Liver (tissue), 9 donors: ENCODE data around the gene CCDC30. TPM values are rescaled to one million over a fixed set of nuclear protein-coding genes. Genes with fewer than 3 reads are reported as not detected.

ENCODE experiments used
- DNase-seq: peaks from one replicate; pipeline ENCODE4 v3.0.0-alpha.2; 2017; ENCODE audit warnings: low spot score
- H3K27ac ChIP-seq, 2 donors: one replicate each; pipeline ENCODE4 v1.7.0; 2013; ENCODE audit warnings: inconsistent platforms in 2 of 2, low read length in 2 of 2, control low read depth in 1 of 2, low read depth in 1 of 2, mild to moderate bottlenecking in 1 of 2
- H3K27me3 ChIP-seq, 4 donors: one replicate each; pipeline versions ENCODE4 v1.6.1 to v1.7.0; 2013; ENCODE audit warnings: low read length in 3 of 4, inconsistent platforms in 1 of 4, mild to moderate bottlenecking in 1 of 4, moderate library complexity in 1 of 4; ENCODE audit not compliant: control insufficient read depth in 4 of 4, insufficient read depth in 4 of 4
- H3K36me3 ChIP-seq, 4 donors: one replicate each; pipeline versions ENCODE4 v1.6.1 to v1.7.0; 2013; ENCODE audit warnings: low read length in 3 of 4, mild to moderate bottlenecking in 3 of 4, low read depth in 1 of 4, moderate library complexity in 1 of 4; ENCODE audit not compliant: control insufficient read depth in 4 of 4, insufficient read depth in 3 of 4
- H3K4me1 ChIP-seq, 4 donors: one replicate each; pipeline versions ENCODE4 v1.6.1 to v1.7.0; 2013; ENCODE audit warnings: low read length in 3 of 4, mild to moderate bottlenecking in 3 of 4, moderate library complexity in 1 of 4; ENCODE audit not compliant: control insufficient read depth in 4 of 4, insufficient read depth in 4 of 4
- H3K4me3 ChIP-seq, 3 donors: one replicate each; pipeline versions ENCODE4 v1.6.1 to v1.7.0; 2013; ENCODE audit warnings: low read length in 3 of 3, control low read depth in 1 of 3, low read depth in 1 of 3, mild to moderate bottlenecking in 1 of 3
- H3K9ac ChIP-seq, 2 donors: one replicate each; pipeline ENCODE4 v1.7.0; 2013; ENCODE audit warnings: low read length in 2 of 2, mild to moderate bottlenecking in 2 of 2, moderate library complexity in 2 of 2, control low read depth in 1 of 2, low read depth in 1 of 2
- H3K9me3 ChIP-seq, 4 donors: one replicate each; pipeline versions ENCODE4 v1.6.1 to v1.7.0; 2013; ENCODE audit warnings: low read length in 3 of 4; ENCODE audit not compliant: control insufficient read depth in 4 of 4
- ATF3 ChIP-seq: IDR thresholded peaks from 2 replicates; pipeline ENCODE4 v1.6.1; 2016; ENCODE audit warnings: antibody characterized with exemption
- EGR1 ChIP-seq, 2 donors: IDR thresholded peaks; 2 replicates each; pipeline ENCODE4 v1.6.1; 2016 to 2018; ENCODE audit warnings: antibody characterized with exemption in 2 of 2, low read depth in 2 of 2
- FOXA1 ChIP-seq: IDR thresholded peaks from 2 replicates; pipeline ENCODE4 v1.6.1; 2016; ENCODE audit warnings: antibody characterized with exemption
- FOXA2 ChIP-seq: IDR thresholded peaks from 2 replicates; pipeline ENCODE4 v1.6.1; 2016; ENCODE audit warnings: antibody characterized with exemption
- GABPA ChIP-seq, 2 donors: IDR thresholded peaks in 1 of 2; conservative IDR thresholded peaks in 1 of 2; 2 replicates each; pipeline ENCODE4 v1.6.1; 2016; ENCODE audit warnings: antibody characterized with exemption in 2 of 2, mild to moderate bottlenecking in 1 of 2, moderate library complexity in 1 of 2
- HNF4A ChIP-seq, 2 donors: conservative IDR thresholded peaks; 2 replicates each; pipeline ENCODE4 v1.6.1; 2016; ENCODE audit warnings: antibody characterized with exemption in 2 of 2, mild to moderate bottlenecking in 2 of 2
- HNF4G ChIP-seq: IDR thresholded peaks from 2 replicates; pipeline ENCODE4 v1.6.1; 2016; ENCODE audit warnings: antibody characterized with exemption
- JUND ChIP-seq, 2 donors: IDR thresholded peaks; 2 replicates each; pipeline ENCODE4 v1.6.1; 2016; ENCODE audit warnings: antibody characterized with exemption in 2 of 2
- MAX ChIP-seq: IDR thresholded peaks from 2 replicates; pipeline ENCODE4 v1.6.1; 2016; ENCODE audit warnings: antibody characterized with exemption
- NR2F2 ChIP-seq: IDR thresholded peaks from 2 replicates; pipeline ENCODE4 v1.6.1; 2016; ENCODE audit warnings: antibody characterized with exemption
- RAD21 ChIP-seq, 2 donors: IDR thresholded peaks; 2 replicates each; pipeline ENCODE4 v1.6.1; 2016; ENCODE audit warnings: antibody characterized with exemption in 2 of 2, mild to moderate bottlenecking in 2 of 2
- RXRA ChIP-seq, 2 donors: IDR thresholded peaks; 2 replicates each; pipeline ENCODE4 v1.6.1; 2017 to 2018; ENCODE audit warnings: antibody characterized with exemption in 2 of 2, mild to moderate bottlenecking in 1 of 2
- SP1 ChIP-seq: IDR thresholded peaks from 2 replicates; pipeline ENCODE4 v1.6.1; 2018; ENCODE audit warnings: antibody characterized with exemption, mild to moderate bottlenecking
- TAF1 ChIP-seq: conservative IDR thresholded peaks from 2 replicates; pipeline ENCODE4 v1.6.1; 2016; ENCODE audit warnings: antibody characterized with exemption, mild to moderate bottlenecking
- YY1 ChIP-seq: IDR thresholded peaks from 2 replicates; pipeline ENCODE4 v1.6.1; 2016; ENCODE audit warnings: antibody characterized with exemption, mild to moderate bottlenecking
- WGBS: extraction: QIAGEN DNeasy Blood & Tissue Kit; methylation state at CpG from one replicate; pipeline ENCODE4 v1.1.7; 2013; 5-methylcytosine and 5-hydroxymethylcytosine counted together
- polyA plus RNA-seq, 2 donors: library from polyadenylated mRNA; stranded (reverse) in 1 of 2; unstranded in 1 of 2; fragments of 200-250 nt in 1 of 2; fragments of >200 nt in 1 of 2; fragmentation: Nextera tagmentation in 1 of 2; extraction: Ambion mirVana in 1 of 2; gene quantifications; one replicate each; pipeline versions ENCODE4 v1.2.1 to v1.2.3, GENCODE V29; 2013 to 2015
- total RNA-seq, 2 donors: library from RNA; depleted of rRNA; stranded (reverse); fragments of >200 nt; gene quantifications; one replicate each; pipeline ENCODE4 v1.2.3, GENCODE V29; 2014
- TF ChIP-seq, protein P1 (sequence below): IDR thresholded peaks from 2 replicates; pipeline ENCODE4 v1.6.1; 2016; ENCODE audit warnings: antibody characterized with exemption, mild to moderate bottlenecking
- TF ChIP-seq, protein P2 (sequence below): fragments of 150-350 bp; IDR thresholded peaks from 2 replicates; pipeline ENCODE4 v1.5.1; 2017; ENCODE audit warnings: improper control_type of control experiment, low read depth, low read length; ENCODE audit not compliant: missing input control
- TF ChIP-seq, protein P3 (sequence below): IDR thresholded peaks from 2 replicates; pipeline ENCODE4 v1.6.1; 2016; ENCODE audit warnings: antibody characterized with exemption
- donor health status: healthy.
- donor health status: healthy.
- donor health status: healthy.
- donor health status: healthy.
- donor health status: healthy.

Gene CCDC30
- total and polyA plus RNA-seq, 4 donors: 0.07 to 2.0 (median 1.3) TPM

- no peak overlapping the region for H3K9ac ChIP-seq
- no peaks in the 10 kb centered on the region for H3K4me1 ChIP-seq
- H3K4me3 ChIP-seq: no peak overlapping the region
- H3K36me3 ChIP-seq: no peaks in the 10 kb centered on the region
- peaks cover 0 to 2% (median 0%) of the 10 kb centered on the region in 4 donors for H3K9me3 ChIP-seq
- H3K27me3 ChIP-seq: no peaks in the 10 kb centered on the region
- TF ChIP-seq HNF4G (no peak), NR2F2 (no peak), YY1 (no peak), ATF3 (no peak), FOXA2 (no peak), JUND (IDR thresholded peaks at IDR 0.05) (no peak), RAD21 (IDR thresholded peaks at IDR 0.05) (no peak), SP1 (no peak), RXRA (IDR thresholded peaks at IDR 0.05) (no peak), GABPA (IDR thresholded peaks at IDR 0.05 in 1 of 2, conservative IDR thresholded peaks at IDR 0.05 in 1 of 2) (no peak), FOXA1 (no peak), MAX (no peak), EGR1 (IDR thresholded peaks at IDR 0.05; ENCODE audit: low read depth in 2 of 2) (no peak), TAF1 (no peak), HNF4A (conservative IDR thresholded peaks at IDR 0.05) (no peak)
- TF ChIP-seq, protein P1, sequence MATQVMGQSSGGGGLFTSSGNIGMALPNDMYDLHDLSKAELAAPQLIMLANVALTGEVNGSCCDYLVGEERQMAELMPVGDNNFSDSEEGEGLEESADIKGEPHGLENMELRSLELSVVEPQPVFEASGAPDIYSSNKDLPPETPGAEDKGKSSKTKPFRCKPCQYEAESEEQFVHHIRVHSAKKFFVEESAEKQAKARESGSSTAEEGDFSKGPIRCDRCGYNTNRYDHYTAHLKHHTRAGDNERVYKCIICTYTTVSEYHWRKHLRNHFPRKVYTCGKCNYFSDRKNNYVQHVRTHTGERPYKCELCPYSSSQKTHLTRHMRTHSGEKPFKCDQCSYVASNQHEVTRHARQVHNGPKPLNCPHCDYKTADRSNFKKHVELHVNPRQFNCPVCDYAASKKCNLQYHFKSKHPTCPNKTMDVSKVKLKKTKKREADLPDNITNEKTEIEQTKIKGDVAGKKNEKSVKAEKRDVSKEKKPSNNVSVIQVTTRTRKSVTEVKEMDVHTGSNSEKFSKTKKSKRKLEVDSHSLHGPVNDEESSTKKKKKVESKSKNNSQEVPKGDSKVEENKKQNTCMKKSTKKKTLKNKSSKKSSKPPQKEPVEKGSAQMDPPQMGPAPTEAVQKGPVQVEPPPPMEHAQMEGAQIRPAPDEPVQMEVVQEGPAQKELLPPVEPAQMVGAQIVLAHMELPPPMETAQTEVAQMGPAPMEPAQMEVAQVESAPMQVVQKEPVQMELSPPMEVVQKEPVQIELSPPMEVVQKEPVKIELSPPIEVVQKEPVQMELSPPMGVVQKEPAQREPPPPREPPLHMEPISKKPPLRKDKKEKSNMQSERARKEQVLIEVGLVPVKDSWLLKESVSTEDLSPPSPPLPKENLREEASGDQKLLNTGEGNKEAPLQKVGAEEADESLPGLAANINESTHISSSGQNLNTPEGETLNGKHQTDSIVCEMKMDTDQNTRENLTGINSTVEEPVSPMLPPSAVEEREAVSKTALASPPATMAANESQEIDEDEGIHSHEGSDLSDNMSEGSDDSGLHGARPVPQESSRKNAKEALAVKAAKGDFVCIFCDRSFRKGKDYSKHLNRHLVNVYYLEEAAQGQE: no peak
- TF ChIP-seq, protein P2, sequence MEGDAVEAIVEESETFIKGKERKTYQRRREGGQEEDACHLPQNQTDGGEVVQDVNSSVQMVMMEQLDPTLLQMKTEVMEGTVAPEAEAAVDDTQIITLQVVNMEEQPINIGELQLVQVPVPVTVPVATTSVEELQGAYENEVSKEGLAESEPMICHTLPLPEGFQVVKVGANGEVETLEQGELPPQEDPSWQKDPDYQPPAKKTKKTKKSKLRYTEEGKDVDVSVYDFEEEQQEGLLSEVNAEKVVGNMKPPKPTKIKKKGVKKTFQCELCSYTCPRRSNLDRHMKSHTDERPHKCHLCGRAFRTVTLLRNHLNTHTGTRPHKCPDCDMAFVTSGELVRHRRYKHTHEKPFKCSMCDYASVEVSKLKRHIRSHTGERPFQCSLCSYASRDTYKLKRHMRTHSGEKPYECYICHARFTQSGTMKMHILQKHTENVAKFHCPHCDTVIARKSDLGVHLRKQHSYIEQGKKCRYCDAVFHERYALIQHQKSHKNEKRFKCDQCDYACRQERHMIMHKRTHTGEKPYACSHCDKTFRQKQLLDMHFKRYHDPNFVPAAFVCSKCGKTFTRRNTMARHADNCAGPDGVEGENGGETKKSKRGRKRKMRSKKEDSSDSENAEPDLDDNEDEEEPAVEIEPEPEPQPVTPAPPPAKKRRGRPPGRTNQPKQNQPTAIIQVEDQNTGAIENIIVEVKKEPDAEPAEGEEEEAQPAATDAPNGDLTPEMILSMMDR: no peak
- TF ChIP-seq, protein P3, sequence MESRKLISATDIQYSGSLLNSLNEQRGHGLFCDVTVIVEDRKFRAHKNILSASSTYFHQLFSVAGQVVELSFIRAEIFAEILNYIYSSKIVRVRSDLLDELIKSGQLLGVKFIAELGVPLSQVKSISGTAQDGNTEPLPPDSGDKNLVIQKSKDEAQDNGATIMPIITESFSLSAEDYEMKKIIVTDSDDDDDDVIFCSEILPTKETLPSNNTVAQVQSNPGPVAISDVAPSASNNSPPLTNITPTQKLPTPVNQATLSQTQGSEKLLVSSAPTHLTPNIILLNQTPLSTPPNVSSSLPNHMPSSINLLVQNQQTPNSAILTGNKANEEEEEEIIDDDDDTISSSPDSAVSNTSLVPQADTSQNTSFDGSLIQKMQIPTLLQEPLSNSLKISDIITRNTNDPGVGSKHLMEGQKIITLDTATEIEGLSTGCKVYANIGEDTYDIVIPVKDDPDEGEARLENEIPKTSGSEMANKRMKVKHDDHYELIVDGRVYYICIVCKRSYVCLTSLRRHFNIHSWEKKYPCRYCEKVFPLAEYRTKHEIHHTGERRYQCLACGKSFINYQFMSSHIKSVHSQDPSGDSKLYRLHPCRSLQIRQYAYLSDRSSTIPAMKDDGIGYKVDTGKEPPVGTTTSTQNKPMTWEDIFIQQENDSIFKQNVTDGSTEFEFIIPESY: no peak
- DNase-seq: no peak
- WGBS: 93% methylated on average over 2 of the region's 2 CpGs
- H3K27ac ChIP-seq: no peak overlapping the region
These were observed 138.4 kb downstream of the CCDC30 start for GRCh38 chr1:42601472-42601871.

- Histone ChIP-seq H3K4me1 (no peaks in the 10 kb centered on the region), H3K4me3 (no peak overlapping the region), H3K9me3 (no peaks in the 10 kb centered on the region), H3K27ac (no peak overlapping the region), H3K9ac (no peak overlapping the region), H3K27me3 (no peaks in the 10 kb centered on the region), H3K36me3 (no peaks in the 10 kb centered on the region)
- TF ChIP-seq MAX (no peak), NR2F2 (no peak), JUND (IDR thresholded peaks at IDR 0.05) (no peak), EGR1 (IDR thresholded peaks at IDR 0.05; ENCODE audit: low read depth in 2 of 2) (no peak), RXRA (IDR thresholded peaks at IDR 0.05) (no peak), YY1 (no peak), GABPA (IDR thresholded peaks at IDR 0.05 in 1 of 2, conservative IDR thresholded peaks at IDR 0.05 in 1 of 2) (no peak)
- TF ChIP-seq, protein P2: no peak
- WGBS: 94% methylated on average over 4 of the region's 4 CpGs
- DNase-seq: no peak
These were observed 150.7 kb downstream of the CCDC30 start for GRCh38 chr1:42613803-42614131.
